ENCODE measurements around the gene ZNF385A.

Gene ZNF385A

GRCh38 chr12:54324617-54325441 lies 59.7 kb downstream of the ZNF385A start, which contains the start of gene COPZ1:
Gene COPZ1, plus strand, starts transcription at chr12:54325131. Its CDS starts 33 bp downstream, at chr12:54325164.
- DNase-seq (ENCODE audit: low read depth), result peak; percentile 83

- DNase-seq (ENCODE audit: low read depth), result no peak
These were observed 63.2 kb downstream of the ZNF385A start for GRCh38 chr12:54321363-54321762.

Data from activated T-helper 1 cell treated with Interleukin-2 at 50 U/mL for 16 hours (primary cell).